T-cell (primary cell): ENCODE results near the gene MRPL28. TPM values are rescaled to one million over a fixed set of nuclear protein-coding genes. Genes with fewer than 3 reads are reported as not detected.
"Not testable (repeated sequence)": the region's sequence is repeated elsewhere in the genome, so short reads cannot be mapped to it uniquely, and the experiment has no call there.

Source experiments
- ATAC-seq, 4 experiments: fragments of 200-7000 bp in 3 of 4; fragments of 150-1000 bp in 1 of 4; cut with Tn5 transposase; replicated peaks in 1 of 4; 1 replicate in 3 of 4; 2 replicates in 1 of 4; pipeline ENCODE4 v1.10.0; 2021; ENCODE audit warnings: moderate library complexity in 3 of 4, mild to moderate bottlenecking in 2 of 4, moderate number of reproducible peaks in 1 of 4
- CTCF ChIA-PET, 2 donors: fragments of 300-600 bp; sonication (Branson Sonifier 250); formaldehyde crosslinking; loops; one replicate each; lab custom pipeline; 2022; ENCODE audit warnings: antibody characterized with exemption in 2 of 2; lab: Charles Lee
- POLR2A ChIA-PET, 2 donors: fragments of 300-600 bp; sonication (Branson Sonifier 250); formaldehyde crosslinking; loops; one replicate each; lab custom pipeline; 2022; ENCODE audit warnings: antibody characterized with exemption in 2 of 2; lab: Charles Lee
- DNase-seq, 35 experiments: peaks; one replicate each; pipeline versions ENCODE4 v3.0.0 to v3.0.0-alpha.2; 2013 to 2023
- H3K27ac ChIP-seq: one replicate; pipeline ENCODE4 v1.5.1; 2013; ENCODE audit warnings: low read length
- H3K27me3 ChIP-seq, 2 experiments: replicated peaks in 1 of 2; 1 replicate in 1 of 2; 2 replicates in 1 of 2; pipeline versions ENCODE4 v1.6.1 to v1.7.0; 2013; ENCODE audit warnings: low read length in 1 of 2, mixed read lengths in 1 of 2; ENCODE audit not compliant: control insufficient read depth in 2 of 2, insufficient read depth in 2 of 2; ENCODE audit errors: extremely low read depth in 1 of 2
- H3K36me3 ChIP-seq, 2 donors: 1 replicate in 1 of 2; 2 replicates in 1 of 2; pipeline versions ENCODE4 v1.6.1 to v1.7.0; 2013; ENCODE audit warnings: low read length in 1 of 2; ENCODE audit not compliant: control insufficient read depth in 2 of 2, insufficient read depth in 1 of 2; ENCODE audit errors: extremely low read depth in 1 of 2
- H3K4me1 ChIP-seq, 2 experiments: 1 replicate in 1 of 2; 2 replicates in 1 of 2; pipeline versions ENCODE4 v1.6.1 to v1.7.0; 2013; ENCODE audit warnings: low read length in 2 of 2, mixed read lengths in 1 of 2; ENCODE audit not compliant: insufficient read depth in 2 of 2, control insufficient read depth in 1 of 2; ENCODE audit errors: extremely low read depth in 1 of 2
- H3K4me3 ChIP-seq, 2 donors: 1 replicate in 1 of 2; 2 replicates in 1 of 2; pipeline versions ENCODE4 v1.5.1 to v1.7.0; 2013; ENCODE audit warnings: mild to moderate bottlenecking in 2 of 2, low read length in 1 of 2, moderate library complexity in 1 of 2; ENCODE audit not compliant: control insufficient read depth in 1 of 2; ENCODE audit errors: extremely low read depth in 1 of 2
- H3K9me3 ChIP-seq: 2 replicates; pipeline ENCODE4 v1.7.0; 2013
- H3K27ac Mint-ChIP-seq, 2 donors: one replicate each; pipeline ENCODE4 v1.8.0; 2020 to 2021; ENCODE audit warnings: mild to moderate bottlenecking in 2 of 2, mixed read lengths in 2 of 2
- H3K27me3 Mint-ChIP-seq, 2 donors: one replicate each; pipeline ENCODE4 v1.8.0; 2021 to 2022; ENCODE audit warnings: mixed read lengths in 2 of 2
- H3K36me3 Mint-ChIP-seq: one replicate; pipeline ENCODE4 v1.8.0; 2021; ENCODE audit warnings: mixed read lengths
- H3K4me1 Mint-ChIP-seq, 3 donors: one replicate each; pipeline ENCODE4 v1.8.0; 2020 to 2022; ENCODE audit warnings: mixed read lengths in 3 of 3, mild to moderate bottlenecking in 1 of 3
- H3K4me3 Mint-ChIP-seq, 3 donors: one replicate each; pipeline ENCODE4 v1.8.0; 2020 to 2022; ENCODE audit warnings: mild to moderate bottlenecking in 3 of 3, mixed read lengths in 3 of 3, moderate library complexity in 3 of 3
- H3K9me3 Mint-ChIP-seq, 3 donors: one replicate each; pipeline ENCODE4 v1.8.0; 2020 to 2022; ENCODE audit warnings: mixed read lengths in 3 of 3
- WGBS: methylation state at CpG from one replicate; pipeline ENCODE4 v1.1.5; 2013; ENCODE audit warnings: missing lambda C conversion rate; ENCODE audit not compliant: insufficient coverage; 5-methylcytosine and 5-hydroxymethylcytosine counted together
- total RNA-seq, 35 experiments: library from RNA in 6 of 35; stranded (reverse) in 6 of 35; fragments of 120-200 nt in 1 of 35; gene quantifications; one replicate each; pipeline versions ENCODE4 v1.2.1 to v1.2.4 and lab custom pipeline; 2013 to 2026

The MRPL28 gene
- total RNA-seq, 5 donors from 2014 or later (not counting 1 experiment from before 2014, with no cell fraction given) = 29.3 to 43.8 (median 34.5) TPM

DNA sequence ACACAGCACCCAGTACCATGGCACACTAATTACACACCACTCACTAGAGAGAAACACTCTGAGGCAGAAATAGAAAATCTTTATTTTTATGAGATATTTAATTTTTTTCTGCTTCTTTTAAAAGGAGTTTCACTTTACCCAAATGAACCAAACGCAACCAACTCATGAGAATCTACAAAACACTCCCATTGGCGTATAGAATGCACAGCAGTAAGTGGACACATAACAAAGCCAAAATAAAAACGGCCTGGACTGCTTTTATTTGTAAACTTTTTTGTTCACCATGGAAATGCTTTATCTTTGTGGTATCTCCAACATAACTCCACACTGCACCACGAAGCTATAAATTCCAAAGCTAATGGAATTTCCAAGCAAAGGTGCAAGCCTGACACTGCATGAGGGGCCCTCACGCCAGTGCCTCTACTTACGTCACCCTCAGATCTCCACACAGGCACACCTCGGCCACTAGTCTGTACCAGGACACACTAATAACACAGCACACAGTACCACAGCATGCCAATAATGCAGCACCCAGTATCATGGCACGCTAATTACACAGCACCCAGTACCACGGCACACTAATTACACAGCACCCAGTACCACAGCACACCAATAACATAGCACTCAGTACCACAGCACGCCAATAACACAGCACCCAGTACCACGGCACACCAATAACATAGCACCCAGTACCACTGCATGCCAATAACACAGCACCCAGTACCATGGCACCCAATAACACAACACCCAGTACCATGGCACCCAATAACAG lies 35.3 kb downstream of the MRPL28 start:
- H3K4me3 ChIP-seq, H3K27ac ChIP-seq, H3K9me3 ChIP-seq, H3K27me3 Mint-ChIP-seq, DNase-seq, ATAC-seq, H3K9me3 Mint-ChIP-seq, H3K27ac Mint-ChIP-seq, H3K36me3 ChIP-seq, H3K36me3 Mint-ChIP-seq, H3K27me3 ChIP-seq: not testable (repeated sequence)
- POLR2A ChIA-PET = interaction anchor here in 1 of 2 donors (0.6 kb wide), 1 partner anchor 223 kb away, joined by 3 read pairs; no protein-coding TSS in a partner anchor
- H3K4me1 Mint-ChIP-seq = peaks cover 69 to 82% (median 81%) of the 10 kb centered on the region in 3 donors
- WGBS = 89% methylated on average over 7 of the region's 11 CpGs
- CTCF ChIA-PET = interaction anchor here in 1 of 2 donors (0.6 kb wide), 1 partner anchor 1447 kb away, joined by 3 read pairs; the partner anchor contains the start of gene SPSB3
- H3K4me1 ChIP-seq = peaks cover 6 to 63% of the 10 kb centered on the region in 2 experiments
- H3K4me3 Mint-ChIP-seq = peak overlapping the region in 1 of 3 donors; percentile 50

DNA sequence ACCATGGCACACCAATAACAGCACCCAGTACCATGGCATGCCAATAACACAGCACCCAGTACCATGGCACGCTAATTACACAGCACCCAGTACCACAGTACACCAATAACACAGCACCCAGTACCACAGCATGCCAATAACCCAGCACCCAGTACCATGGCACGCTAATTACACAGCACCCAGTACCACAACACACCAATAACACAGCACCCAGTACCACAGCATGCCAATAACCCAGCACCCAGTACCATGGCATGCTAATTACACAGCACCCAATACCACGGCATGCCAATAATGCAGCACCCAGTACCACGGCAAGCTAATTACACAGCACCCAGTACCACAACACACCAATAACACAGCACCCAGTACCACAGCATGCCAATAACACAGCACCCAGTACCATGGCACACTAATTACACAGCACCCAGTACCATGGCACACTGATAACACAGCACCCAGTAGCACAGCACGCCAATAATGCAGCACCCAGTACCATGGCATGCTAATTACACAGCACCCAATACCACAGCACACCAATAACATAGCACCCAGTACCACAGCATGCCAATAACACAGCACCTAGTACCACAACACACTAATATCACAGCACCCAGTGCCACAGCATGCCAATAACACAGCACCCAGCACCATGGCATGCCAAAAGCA lies 36.0 kb downstream of the MRPL28 start:
- H3K27me3 ChIP-seq, H3K27ac Mint-ChIP-seq, H3K27ac ChIP-seq, H3K9me3 ChIP-seq, DNase-seq, H3K9me3 Mint-ChIP-seq, H3K36me3 ChIP-seq, ATAC-seq, H3K27me3 Mint-ChIP-seq, CTCF ChIA-PET, H3K4me3 ChIP-seq, H3K36me3 Mint-ChIP-seq: not testable (repeated sequence)
- peaks cover 0 to 59% of the 10 kb centered on the region in 2 experiments for H3K4me1 ChIP-seq
- Mint-ChIP-seq H3K4me3 (peak overlapping the region in 1 of 3 donors; percentile 50), H3K4me1 (peaks cover 64 to 77% (median 75%) of the 10 kb centered on the region in 3 donors)
- POLR2A ChIA-PET = interaction anchor here in 1 of 2 donors (0.6 kb wide), 1 partner anchor 223 kb away, joined by 3 read pairs; no protein-coding TSS in a partner anchor
- 100% methylated on average over 5 of the region's 5 CpGs for WGBS

DNA sequence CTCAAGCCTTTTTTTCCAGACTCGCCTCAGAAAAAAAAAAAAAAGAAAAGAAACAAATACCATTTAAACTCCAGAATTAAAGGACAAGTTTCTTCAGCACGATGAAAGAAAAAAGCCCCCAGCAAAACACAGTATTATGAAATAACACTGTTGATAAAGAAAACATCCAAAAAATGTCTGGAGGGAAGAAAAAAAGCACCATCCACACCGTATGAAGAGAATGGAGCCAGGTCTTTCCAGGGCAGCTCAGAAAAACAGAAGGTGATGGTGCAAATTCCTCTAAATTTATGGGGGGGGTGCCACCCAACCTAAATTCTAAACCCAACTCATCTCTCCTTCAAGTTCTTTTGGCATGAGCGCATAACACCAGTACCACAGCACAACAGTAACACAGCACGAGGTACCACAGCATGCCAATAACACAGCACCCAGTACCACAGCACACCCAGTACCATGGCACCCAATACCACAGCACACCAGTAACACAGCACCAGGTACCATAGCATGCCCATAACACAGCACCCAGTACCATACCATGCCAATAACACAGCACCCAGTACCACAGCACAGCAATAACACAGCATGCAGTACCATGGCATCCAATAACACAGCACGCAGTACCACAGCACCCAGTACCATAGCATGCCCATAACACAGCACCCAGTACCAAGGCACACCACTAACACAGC lies 36.8 kb downstream of the MRPL28 start:
- POLR2A ChIA-PET = interaction anchor here in 1 of 2 donors (0.6 kb wide), 1 partner anchor 119 kb away, joined by 3 read pairs; no protein-coding TSS in a partner anchor

DNA sequence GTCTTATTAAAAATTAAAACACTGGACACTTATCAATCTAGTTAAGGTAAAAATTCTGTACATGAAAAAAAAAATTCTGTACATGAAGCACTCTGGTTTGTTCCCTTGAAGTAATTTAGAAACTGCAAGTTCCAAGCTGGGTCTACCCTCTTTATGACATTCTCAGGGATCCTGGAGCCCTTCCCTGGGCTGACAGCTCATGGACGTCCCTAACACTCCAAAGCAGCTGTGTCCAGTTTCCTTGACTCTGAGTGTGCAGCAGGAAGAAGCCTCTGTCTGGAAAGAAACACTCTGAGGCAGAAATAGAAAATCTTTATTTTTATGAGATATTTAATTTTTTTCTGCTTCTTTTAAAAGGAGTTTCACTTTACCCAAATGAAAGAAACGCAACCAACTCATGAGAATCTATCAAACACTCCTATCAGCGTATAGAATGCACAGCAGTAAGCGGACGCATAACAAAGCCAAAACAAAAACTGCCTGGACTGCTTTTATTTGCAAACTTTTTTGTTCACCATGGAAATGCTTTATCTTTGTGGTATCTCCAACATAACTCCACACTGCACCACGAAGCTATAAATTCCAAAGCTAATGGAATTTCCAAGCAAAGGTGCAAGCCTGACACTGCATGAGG lies 39.0 kb downstream of the MRPL28 start:
- H3K27ac Mint-ChIP-seq, H3K27me3 Mint-ChIP-seq, H3K9me3 Mint-ChIP-seq, CTCF ChIA-PET, DNase-seq, H3K27ac ChIP-seq, POLR2A ChIA-PET, H3K9me3 ChIP-seq, H3K27me3 ChIP-seq, H3K4me3 Mint-ChIP-seq, H3K36me3 Mint-ChIP-seq, H3K4me3 ChIP-seq, ATAC-seq, H3K36me3 ChIP-seq: not testable (repeated sequence)
- H3K4me1 ChIP-seq = peaks cover 2 to 62% of the 10 kb centered on the region in 2 experiments
- WGBS = no CpG with 5 or more reads among the region's 6 CpGs
- H3K4me1 Mint-ChIP-seq = peaks cover 68 to 79% (median 72%) of the 10 kb centered on the region in 3 donors

More for the DNA sequence above, 36.8 kb downstream of the MRPL28 start:
- Histone ChIP-seq H3K4me1 (peaks cover 0 to 57% of the 10 kb centered on the region in 2 experiments), H3K27me3 (no peaks in the 10 kb centered on the region), H3K4me3 (no peak overlapping the region), H3K9me3 (no peaks in the 10 kb centered on the region), H3K27ac (no peak overlapping the region), H3K36me3 (no peaks in the 10 kb centered on the region)
- H3K4me3 Mint-ChIP-seq = peak overlapping the region in 1 of 3 donors; percentile 10
- no peak for ATAC-seq
- CTCF ChIA-PET = no interaction called here
- H3K36me3 Mint-ChIP-seq = peaks cover 7% of the 10 kb centered on the region
- peaks cover 64 to 78% (median 74%) of the 10 kb centered on the region in 3 donors for H3K4me1 Mint-ChIP-seq
- H3K27ac Mint-ChIP-seq = no peak overlapping the region
- H3K9me3 Mint-ChIP-seq = no peaks in the 10 kb centered on the region
- no peak for DNase-seq
- WGBS = 90% methylated on average over 3 of the region's 6 CpGs
- H3K27me3 Mint-ChIP-seq = no peaks in the 10 kb centered on the region

DNA sequence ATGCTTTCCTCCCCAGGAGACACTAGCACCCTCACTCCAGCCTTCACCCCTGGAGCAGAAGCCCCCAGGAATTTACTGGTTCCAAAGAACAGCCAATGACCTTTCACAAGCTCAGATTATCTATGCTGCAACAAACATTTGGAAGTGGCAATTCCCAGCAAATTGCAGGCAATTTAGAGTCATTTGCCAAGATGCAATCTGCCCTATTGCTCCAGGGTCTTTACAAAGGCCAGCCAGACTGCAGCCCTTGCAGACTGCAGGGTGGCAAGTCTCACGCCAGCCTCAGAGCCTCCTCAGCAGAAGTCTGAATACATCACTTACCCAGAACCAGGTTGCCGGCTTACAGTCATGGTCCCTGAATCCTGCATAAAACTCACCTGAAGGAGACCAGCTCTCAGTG lies 39.6 kb downstream of the MRPL28 start:
- DNase-seq = no peak
- no peaks in the 10 kb centered on the region for H3K9me3 ChIP-seq
- no peak overlapping the region for H3K27ac Mint-ChIP-seq
- H3K27ac ChIP-seq = no peak overlapping the region
- H3K36me3 ChIP-seq = no peaks in the 10 kb centered on the region
- H3K4me3 Mint-ChIP-seq = no peak overlapping the region
- peaks cover 64 to 78% (median 70%) of the 10 kb centered on the region in 3 donors for H3K4me1 Mint-ChIP-seq
- no peak overlapping the region for H3K4me3 ChIP-seq
- CTCF ChIA-PET = interaction anchor here in 1 of 2 donors (0.5 kb wide), 1 partner anchor 9 kb away, joined by 3 read pairs; no protein-coding TSS in a partner anchor
- no peaks in the 10 kb centered on the region for H3K27me3 ChIP-seq
- no peaks in the 10 kb centered on the region for H3K27me3 Mint-ChIP-seq
- no peaks in the 10 kb centered on the region for H3K9me3 Mint-ChIP-seq
- 89% methylated on average over 1 of the region's 2 CpGs for WGBS
- POLR2A ChIA-PET = no interaction called here
- H3K36me3 Mint-ChIP-seq = peaks cover 7% of the 10 kb centered on the region
- ATAC-seq = no peak
- H3K4me1 ChIP-seq = peaks cover 4 to 63% of the 10 kb centered on the region in 2 experiments
